LNCAP (cell line): Measurements from ENCODE around the gene S100PBP.

Experiments used
- TF ChIP-seq, protein P1 (sequence below): fragments of 450-650 bp; IDR thresholded peaks from 2 replicates; pipeline ENCODE4 v1.5.1; 2017; ENCODE audit warnings: mild to moderate bottlenecking

S100PBP gene

GRCh38 chr1:32901823-32902534 is 84.5 kb downstream of the S100PBP start:
- TF ChIP-seq, protein P1, sequence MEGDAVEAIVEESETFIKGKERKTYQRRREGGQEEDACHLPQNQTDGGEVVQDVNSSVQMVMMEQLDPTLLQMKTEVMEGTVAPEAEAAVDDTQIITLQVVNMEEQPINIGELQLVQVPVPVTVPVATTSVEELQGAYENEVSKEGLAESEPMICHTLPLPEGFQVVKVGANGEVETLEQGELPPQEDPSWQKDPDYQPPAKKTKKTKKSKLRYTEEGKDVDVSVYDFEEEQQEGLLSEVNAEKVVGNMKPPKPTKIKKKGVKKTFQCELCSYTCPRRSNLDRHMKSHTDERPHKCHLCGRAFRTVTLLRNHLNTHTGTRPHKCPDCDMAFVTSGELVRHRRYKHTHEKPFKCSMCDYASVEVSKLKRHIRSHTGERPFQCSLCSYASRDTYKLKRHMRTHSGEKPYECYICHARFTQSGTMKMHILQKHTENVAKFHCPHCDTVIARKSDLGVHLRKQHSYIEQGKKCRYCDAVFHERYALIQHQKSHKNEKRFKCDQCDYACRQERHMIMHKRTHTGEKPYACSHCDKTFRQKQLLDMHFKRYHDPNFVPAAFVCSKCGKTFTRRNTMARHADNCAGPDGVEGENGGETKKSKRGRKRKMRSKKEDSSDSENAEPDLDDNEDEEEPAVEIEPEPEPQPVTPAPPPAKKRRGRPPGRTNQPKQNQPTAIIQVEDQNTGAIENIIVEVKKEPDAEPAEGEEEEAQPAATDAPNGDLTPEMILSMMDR = no peak

DNA sequence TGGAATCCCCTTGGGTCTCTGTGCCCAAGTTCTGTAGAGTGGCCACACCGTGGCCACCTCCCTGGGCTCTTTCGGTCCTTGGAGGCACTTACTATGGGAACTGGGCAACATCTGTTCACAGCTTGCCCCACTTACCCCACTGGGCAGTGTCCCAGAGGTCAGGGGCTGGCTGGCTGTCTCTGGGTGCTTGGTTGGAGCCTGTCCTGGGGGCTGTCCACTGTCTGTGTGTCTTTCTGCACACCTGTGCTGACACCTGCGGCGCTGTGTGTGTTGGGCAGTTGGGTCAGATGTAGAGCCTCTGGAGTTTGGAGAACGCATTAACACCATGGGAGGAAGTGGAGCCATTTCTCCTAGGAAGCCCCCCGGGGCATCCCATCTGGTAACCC is 85.1 kb downstream of the S100PBP start:
- TF ChIP-seq, protein P1 = no peak

GRCh38 chr1:32903991-32904785 is 86.7 kb downstream of the S100PBP start:
- TF ChIP-seq, protein P1 = no peak

DNA sequence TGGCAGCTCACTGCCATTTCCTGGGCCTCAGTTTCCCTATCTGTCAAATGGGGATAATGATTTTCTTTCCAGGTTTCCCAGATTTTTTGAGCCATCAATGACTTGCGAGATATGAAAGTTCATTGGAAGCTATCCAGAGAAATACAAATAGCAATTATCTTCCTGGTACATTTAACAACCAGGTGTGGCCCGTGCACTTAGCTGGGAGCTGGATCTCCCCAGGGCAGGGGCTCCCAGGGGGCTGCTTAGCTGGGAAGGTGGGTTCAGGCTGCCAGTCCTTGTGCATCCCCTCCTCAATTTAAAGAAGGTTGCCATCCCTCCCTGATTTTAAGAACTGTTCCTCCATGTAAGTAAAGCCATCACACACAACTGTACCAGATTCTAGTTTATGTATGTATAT is 87.3 kb downstream of the S100PBP start:
- TF ChIP-seq, protein P1 = no peak

DNA sequence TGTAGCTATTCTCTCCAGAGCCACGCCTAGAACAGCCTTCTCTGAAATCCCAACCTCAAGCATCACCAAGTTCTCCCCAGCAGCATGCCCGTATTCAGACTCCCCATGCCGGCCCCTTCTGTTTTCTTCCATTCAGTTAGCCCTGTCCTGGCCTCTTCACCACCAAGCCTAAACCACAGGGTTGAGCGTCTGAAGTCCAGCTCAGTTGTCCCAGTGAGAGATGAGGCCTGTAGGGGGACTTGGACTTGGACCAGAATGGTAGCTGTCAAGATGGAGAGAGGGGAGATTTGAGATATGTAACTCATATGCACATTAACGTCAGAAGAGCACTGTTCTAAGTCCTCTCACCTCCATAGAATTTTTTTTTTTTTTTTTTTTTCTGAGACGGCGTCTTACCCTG is 89.2 kb downstream of the S100PBP start:
- TF ChIP-seq, protein P1 = no peak

- TF ChIP-seq, protein P1 = no peak
These were observed 90.0 kb downstream of the S100PBP start for GRCh38 chr1:32907435-32907834.
